SKM-1 (cell line): ENCODE results near the gene HHLA2.

ENCODE experiments used
- DNase-seq: peaks from one replicate; lab custom pipeline; 2025; ENCODE audit not compliant: unreplicated experiment; lab: John Stamatoyannopoulos, UW

The HHLA2 gene

GRCh38 chr3:108416111-108416869 lies 119.9 kb downstream of the HHLA2 start:
- DNase-seq = no peak

- no peak for DNase-seq
These were observed 124.6 kb downstream of the HHLA2 start for GRCh38 chr3:108420926-108421325.
